Measurements from ENCODE around the gene TMEM259. TPM values are rescaled to one million over a fixed set of nuclear protein-coding genes. Genes with fewer than 3 reads are reported as not detected.
A peak's percentile ranks its signal among the peaks of the same experiment; 100 is the strongest.

TMEM259 gene
- total and polyA plus RNA-seq, 9 of the 15 experiments (the other 6 are each of a cell fraction or from before 2014, with no cell fraction given) = 0.52 to 231 (median 63.6) TPM

- TF ChIP-seq ZNF655 (CRISPR knock-in tag; IDR thresholded peaks at IDR 0.05) (no peak), SRSF1 (IDR thresholded peaks at IDR 0.05; ENCODE audit: low read depth, low read length) (no peak), POLR2G (IDR thresholded peaks at IDR 0.05; ENCODE audit: low read depth, low read length) (peak; percentile 83), ZNF134 (CRISPR knock-in tag; conservative IDR thresholded peaks at IDR 0.05) (no peak), NFIX (CRISPR knock-in tag; IDR thresholded peaks at IDR 0.05; ENCODE audit: low read depth) (0 out of 2 replicates have a peak, but pooled peaks have one; percentile 23), ARID1B (IDR thresholded peaks at IDR 0.05) (peak; percentile 49), JUN (IDR thresholded peaks at IDR 0.05; ENCODE audit: borderline replicate concordance, low read depth, low read length) (peak; percentile 97), JUN (CRISPR knock-in tag; IDR thresholded peaks at IDR 0.05; ENCODE audit: borderline replicate concordance) (peak; percentile 94; the same call in 1 of the 2 replicates), JUNB (CRISPR knock-in tag; conservative IDR thresholded peaks at IDR 0.05) (peak; percentile 95), ETS1 (conservative IDR thresholded peaks at IDR 0.05; ENCODE audit: control insufficient read depth, low read depth, low read length) (0 out of 2 replicates have a peak, but pooled peaks have one; percentile 30), ZNF551 (CRISPR knock-in tag; IDR thresholded peaks at IDR 0.05) (no peak)
- TF ChIP-seq, protein P1, sequence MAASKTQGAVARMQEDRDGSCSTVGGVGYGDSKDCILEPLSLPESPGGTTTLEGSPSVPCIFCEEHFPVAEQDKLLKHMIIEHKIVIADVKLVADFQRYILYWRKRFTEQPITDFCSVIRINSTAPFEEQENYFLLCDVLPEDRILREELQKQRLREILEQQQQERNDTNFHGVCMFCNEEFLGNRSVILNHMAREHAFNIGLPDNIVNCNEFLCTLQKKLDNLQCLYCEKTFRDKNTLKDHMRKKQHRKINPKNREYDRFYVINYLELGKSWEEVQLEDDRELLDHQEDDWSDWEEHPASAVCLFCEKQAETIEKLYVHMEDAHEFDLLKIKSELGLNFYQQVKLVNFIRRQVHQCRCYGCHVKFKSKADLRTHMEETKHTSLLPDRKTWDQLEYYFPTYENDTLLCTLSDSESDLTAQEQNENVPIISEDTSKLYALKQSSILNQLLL (CRISPR knock-in tag; IDR thresholded peaks at IDR 0.05; ENCODE audit: borderline replicate concordance) = no peak
Observed at GRCh38 chr19:996051-996838, 24.7 kb downstream of the TMEM259 start (continued).
